ENCODE data around the gene DYRK1B.
"Not testable (repeated sequence)": the region's sequence is repeated elsewhere in the genome, so short reads cannot be mapped to it uniquely, and the experiment has no call there.

Gene DYRK1B

GRCh38 chr19:39829702-39830275 is 4.2 kb downstream of the DYRK1B start:
- DNase-seq = no peak

DNA sequence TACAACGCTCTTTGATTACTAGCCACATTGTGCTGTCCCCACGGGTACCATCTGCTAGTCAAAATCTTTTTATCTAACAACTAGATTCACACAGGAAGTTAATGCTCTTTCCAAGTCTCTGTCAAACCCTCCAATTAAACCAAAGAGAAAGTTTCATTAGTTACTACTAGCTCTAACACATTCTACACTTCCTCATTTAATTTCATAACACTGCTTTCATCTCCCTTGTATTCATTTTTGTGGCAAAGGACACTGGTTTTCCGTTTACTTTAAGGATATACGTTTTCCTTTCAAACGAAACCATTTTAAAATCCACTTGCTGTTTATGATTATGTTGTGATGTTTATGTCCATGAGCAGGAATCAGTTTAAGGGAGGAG is 5.3 kb downstream of the DYRK1B start:
- no peak for DNase-seq

DNA sequence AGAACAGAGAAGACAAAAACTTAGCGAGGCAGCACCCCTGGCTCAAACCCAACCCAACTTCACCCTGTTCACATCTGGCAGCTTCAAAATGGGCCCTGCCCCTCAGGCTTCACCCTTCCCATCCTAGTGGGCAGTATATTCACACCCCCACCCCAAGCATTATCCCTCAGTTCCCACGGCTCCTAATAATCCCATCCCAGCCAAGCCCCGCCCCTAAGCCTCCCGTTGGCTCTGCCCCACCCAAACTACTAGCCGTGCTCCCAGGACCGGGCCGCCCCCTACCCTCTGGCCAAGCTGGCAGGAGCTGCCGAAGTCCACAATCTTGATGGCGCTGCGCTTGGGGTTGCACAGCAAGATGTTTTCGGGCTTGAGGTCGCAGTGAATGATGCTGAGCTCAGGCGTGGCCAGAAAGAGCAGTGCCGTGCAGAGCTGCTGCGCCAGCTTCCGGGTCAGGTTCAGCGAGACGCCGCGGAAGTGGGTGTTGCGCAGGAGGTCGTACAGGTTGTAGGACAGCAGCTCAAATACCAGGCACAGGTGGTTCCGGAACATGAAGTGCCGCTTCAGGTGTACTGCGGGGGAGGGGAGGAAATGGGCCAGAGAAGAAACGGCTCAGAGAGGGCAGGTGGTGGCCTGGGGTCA is 5.8 kb downstream of the DYRK1B start:
- DNase-seq = no peak

GRCh38 chr19:39827216-39827615 is 6.7 kb downstream of the DYRK1B start:
- no peak for DNase-seq

- DNase-seq = no peak
Measured at GRCh38 chr19:39826311-39826945, 7.5 kb downstream of the DYRK1B start.

DNA sequence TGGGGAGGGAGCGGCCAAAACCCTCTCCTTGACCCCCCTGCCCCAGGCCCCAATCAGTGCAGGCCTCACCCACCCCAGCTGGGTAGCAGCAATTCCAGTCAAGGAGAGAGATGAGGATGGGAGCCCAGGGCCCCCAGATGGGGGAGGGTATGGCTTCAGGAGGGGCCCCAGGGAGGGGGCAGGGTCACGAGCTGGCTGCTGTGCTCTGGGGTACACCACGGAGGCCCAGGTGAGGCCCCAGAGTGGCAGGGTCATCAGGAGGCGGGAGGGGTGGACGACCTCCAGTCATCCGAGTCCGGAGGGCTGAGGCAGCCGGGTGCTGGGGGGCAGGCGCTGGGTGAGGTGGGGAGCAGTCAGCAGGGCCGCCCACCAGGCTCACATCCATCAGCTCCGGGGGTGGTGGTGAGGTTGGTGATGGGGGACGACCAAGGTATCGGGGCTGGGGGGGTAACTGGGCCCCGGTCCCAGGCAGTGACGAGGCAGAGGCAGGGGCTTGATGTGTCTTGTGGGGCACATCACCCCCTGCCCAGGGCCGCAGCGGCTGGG is 8.4 kb downstream of the DYRK1B start:
- DNase-seq = no peak

DNA sequence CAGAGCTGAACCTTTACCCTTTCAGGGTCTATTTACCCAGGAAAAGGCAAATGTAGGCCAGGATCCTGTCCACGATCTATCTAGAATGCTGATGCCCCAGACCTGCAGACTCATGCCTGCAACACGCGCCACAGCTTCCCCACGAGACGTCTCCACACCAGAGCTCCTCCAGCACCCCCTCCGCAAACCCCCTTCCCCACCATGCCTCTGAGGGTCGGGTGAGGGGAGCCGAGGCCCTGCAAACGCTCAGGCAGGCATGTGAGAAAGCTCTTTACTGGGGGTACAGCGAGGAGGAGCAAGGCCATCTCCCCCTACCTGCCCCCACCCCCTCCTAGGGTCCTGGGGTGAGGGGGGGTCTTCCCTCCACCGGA is 8.9 kb downstream of the DYRK1B start:
- DNase-seq = no peak

GRCh38 chr19:39824143-39825092 is 9.5 kb downstream of the DYRK1B start:
- DNase-seq = peak; percentile 78 to 79

DNA sequence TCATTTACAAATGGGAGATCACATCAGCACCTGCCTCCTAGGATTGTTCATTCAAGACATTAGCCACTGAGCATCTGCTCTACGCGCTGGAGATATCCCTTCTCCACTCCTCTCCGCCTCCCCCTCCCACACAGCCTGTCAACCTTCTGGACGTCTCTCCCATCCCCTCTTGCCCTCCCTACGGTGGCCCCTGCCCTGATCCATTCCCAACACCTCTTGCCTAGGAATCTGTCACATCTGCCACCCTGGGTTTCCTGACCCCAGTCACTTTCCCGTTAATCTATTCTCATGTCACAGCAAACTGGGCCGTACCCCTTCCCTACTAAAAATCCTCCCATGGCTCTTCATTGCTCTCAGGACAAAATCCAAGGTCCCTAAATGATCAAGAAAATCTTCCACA is 10.3 kb downstream of the DYRK1B start:
- no peak for DNase-seq

DNA sequence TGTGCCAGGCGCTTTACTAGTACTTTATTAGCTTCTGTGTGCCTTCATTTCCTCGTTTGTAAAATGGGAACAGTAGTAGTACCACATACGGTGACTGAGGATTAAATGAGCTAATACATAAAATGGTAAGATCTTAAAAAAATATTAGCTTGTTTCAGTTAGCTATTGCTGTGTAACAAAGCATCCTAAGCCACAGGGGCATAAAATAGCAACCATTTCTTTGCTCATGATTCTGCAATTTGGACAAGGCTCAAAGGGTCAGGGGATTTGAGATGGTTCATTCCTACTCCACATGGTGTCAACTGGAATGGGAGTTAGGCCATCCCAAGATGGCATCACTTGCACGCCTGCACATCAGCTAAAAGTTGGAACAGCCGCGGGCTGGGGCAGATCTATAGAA is 13.3 kb downstream of the DYRK1B start:
- no peak for DNase-seq

DNA sequence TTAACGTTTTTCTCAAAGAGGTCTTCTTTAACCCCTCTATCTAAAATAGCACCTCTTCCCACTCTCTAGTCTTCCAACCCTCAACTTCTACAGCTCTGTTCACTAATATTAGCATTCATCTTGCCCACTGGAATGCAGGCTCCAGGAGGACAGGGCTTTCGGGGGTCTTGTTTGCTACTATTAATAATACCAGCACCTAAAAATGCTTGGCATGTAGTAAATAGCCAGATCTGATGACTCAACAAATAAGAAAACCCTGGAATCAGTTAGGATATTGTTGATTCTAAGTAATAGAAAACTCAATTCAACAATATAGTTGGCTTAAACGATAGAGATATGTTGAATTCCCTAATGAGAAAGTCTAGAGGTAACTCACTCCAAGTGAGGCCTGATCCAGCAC is 14.2 kb downstream of the DYRK1B start:
- no peak for DNase-seq

GRCh38 chr19:39818626-39819097 is 15.3 kb downstream of the DYRK1B start:
- no peak for DNase-seq

- no peak for DNase-seq
Measured at GRCh38 chr19:39817888-39818561, 15.9 kb downstream of the DYRK1B start.

GRCh38 chr19:39816287-39817048 is 17.5 kb downstream of the DYRK1B start:
- no peak for DNase-seq

- DNase-seq = no peak
Measured at GRCh38 chr19:39814595-39814994, 19.4 kb downstream of the DYRK1B start.

- not testable (repeated sequence) for DNase-seq
Measured at GRCh38 chr19:39814111-39814510, 19.9 kb downstream of the DYRK1B start.

DNA sequence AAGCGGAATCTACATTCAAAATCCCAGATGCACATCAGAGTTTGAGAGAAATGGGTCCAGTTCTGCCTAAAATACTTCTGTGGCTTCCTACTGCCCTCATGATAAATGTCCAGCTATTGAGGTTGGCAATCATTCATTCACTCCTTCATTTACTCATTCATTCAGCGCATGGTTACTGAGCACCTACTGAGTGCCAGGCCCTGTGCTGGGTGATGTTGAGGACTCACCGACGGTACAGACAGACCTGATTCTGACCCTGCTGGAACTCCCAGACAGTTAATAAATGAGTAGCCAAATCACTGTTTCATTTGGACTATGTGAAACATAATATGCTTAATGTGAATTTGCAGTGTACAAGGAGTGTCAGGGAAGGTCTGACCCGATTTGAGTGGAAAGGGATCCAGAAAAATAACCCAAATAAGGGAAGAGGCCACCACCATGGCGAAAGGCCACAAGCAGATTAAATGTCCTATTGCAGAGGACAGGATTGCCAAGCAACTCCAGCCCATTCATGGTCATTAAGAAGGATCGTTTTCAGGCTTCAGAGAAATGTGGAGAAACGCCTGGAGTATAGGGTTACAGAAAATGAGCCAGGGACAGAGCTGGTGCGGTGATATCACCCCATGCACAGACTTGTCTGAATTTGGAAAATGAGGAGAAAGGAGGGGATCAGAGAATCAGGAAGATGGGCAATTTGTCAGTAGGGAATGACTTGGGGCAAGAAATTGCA is 20.5 kb downstream of the DYRK1B start:
- no peak for DNase-seq

- no peak for DNase-seq
Measured at GRCh38 chr19:39811064-39811463, 22.9 kb downstream of the DYRK1B start.

DNA sequence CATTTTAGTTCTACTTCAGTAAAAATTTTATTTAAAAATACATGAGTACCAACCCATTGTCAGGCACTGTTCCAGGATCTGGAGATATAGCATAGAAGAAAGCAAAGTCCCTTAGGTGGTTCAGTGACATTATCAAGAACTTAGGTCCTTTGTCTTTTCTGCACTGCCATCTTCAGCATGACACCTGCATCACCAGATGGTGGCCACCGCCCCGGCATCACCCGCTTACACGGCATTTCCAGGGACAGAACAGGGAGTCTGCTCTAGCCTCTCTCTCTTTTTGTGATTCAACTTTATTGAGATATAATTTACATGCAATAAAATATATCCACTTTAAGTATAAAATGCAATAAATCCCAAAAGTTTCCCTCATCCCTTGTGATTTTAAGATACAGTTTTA is 23.5 kb downstream of the DYRK1B start:
- no peak for DNase-seq

DNA sequence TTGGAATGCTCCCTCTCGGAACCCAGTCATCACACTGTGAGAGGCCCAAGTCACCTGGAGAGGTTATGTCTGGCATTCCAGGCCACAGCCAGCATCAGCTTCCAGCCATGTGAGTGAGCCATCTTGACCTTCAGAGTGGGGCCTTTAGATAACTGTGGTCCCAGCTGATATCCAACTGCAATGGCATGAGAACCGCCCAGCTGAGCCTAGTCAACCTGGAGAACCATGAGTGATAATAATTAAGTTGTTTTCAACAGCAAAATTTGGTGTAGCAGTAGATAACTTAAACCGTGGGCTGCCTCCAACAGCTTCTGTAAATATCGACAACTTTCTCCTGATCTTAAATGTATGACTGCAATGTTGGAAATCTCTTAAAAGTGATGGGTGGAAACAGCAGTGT is 24.6 kb downstream of the DYRK1B start:
- DNase-seq = no peak

GRCh38 chr19:39808688-39809087 is 25.3 kb downstream of the DYRK1B start:
- DNase-seq = not testable (repeated sequence)

Measured in stimulated activated CD4-positive, alpha-beta T cell treated with anti-CD3 and anti-CD28 coated beads, Interleukin-2, amount 100 ng/mL, for 48 hours (primary cell).